Left lung (tissue), 10 donors: ENCODE results near the gene CSF1. TPM values are rescaled to one million over a fixed set of nuclear protein-coding genes. Genes with fewer than 3 reads are reported as not detected.

Experiments used
- ATAC-seq: fragments of 200-7000 bp; cut with Tn5 transposase; one replicate; pipeline ENCODE4 v1.9.1; 2020; ENCODE audit warnings: moderate library complexity
- DNase-seq, 4 donors: peaks; one replicate each; pipeline ENCODE4 v3.0.0-alpha.2; 2013 to 2020
- H3K27ac ChIP-seq, 2 donors: fragments of 200-600 bp; sonication (generic) in 1 of 2; one replicate each; pipeline versions ENCODE4 v1.5.0 to v1.8.0; 2020 to 2021
- H3K27me3 ChIP-seq, 2 donors: fragments of 200-600 bp; sonication (generic) in 1 of 2; one replicate each; pipeline versions ENCODE4 v1.5.0 to v1.8.0; 2020 to 2021
- H3K36me3 ChIP-seq, 2 donors: fragments of 200-600 bp; sonication (generic) in 1 of 2; one replicate each; pipeline versions ENCODE4 v1.5.0 to v1.8.0; 2020 to 2021
- H3K4me1 ChIP-seq, 2 donors: fragments of 200-600 bp; one replicate each; pipeline ENCODE4 v1.8.0; 2021
- H3K4me3 ChIP-seq, 2 donors: fragments of 200-600 bp; sonication (generic) in 1 of 2; one replicate each; pipeline versions ENCODE4 v1.5.0 to v1.8.0; 2020 to 2021; ENCODE audit warnings: mild to moderate bottlenecking in 1 of 2
- H3K9me3 ChIP-seq, 2 donors: fragments of 200-600 bp; sonication (generic) in 1 of 2; one replicate each; pipeline versions ENCODE4 v1.5.0 to v1.8.0; 2020 to 2021
- intact Hi-C, 2 donors: fragments of 100-400 bp; cut with DNase I; formaldehyde crosslinking; loops; one replicate each; pipeline versions ENCODE4 v1.11.2 to v1.14.2; 2022
- polyA plus RNA-seq, 6 donors: library from polyadenylated mRNA; unstranded; fragments of 120-200 nt; gene quantifications; one replicate each; pipeline ENCODE4 v1.2.1, GENCODE V29; 2013; ENCODE audit not compliant: insufficient read length in 6 of 6
- total RNA-seq, 2 donors: library from RNA; stranded (reverse); fragmentation: NEBNext Ultra II Directional; extraction: Animal tissue kit (Norgen Biotek cat#: 25700); gene quantifications; one replicate each; pipeline ENCODE4 v1.2.1, GENCODE V29; 2021
- TF ChIP-seq, protein P1 (sequence below), 2 donors: fragments of 200-600 bp; sonication (generic) in 1 of 2; IDR thresholded peaks; one replicate each; pipeline versions ENCODE4 v1.5.0 to v1.8.0; 2021; ENCODE audit warnings: antibody characterized with exemption in 2 of 2
- donor health status: DM: no; HTN: yes; CAD: no.
- donor health status: DM: no; HTN: no; CAD: no.

Gene CSF1
- total and polyA plus RNA-seq, 8 donors = 6.9 to 68.0 (median 10.0) TPM

DNA sequence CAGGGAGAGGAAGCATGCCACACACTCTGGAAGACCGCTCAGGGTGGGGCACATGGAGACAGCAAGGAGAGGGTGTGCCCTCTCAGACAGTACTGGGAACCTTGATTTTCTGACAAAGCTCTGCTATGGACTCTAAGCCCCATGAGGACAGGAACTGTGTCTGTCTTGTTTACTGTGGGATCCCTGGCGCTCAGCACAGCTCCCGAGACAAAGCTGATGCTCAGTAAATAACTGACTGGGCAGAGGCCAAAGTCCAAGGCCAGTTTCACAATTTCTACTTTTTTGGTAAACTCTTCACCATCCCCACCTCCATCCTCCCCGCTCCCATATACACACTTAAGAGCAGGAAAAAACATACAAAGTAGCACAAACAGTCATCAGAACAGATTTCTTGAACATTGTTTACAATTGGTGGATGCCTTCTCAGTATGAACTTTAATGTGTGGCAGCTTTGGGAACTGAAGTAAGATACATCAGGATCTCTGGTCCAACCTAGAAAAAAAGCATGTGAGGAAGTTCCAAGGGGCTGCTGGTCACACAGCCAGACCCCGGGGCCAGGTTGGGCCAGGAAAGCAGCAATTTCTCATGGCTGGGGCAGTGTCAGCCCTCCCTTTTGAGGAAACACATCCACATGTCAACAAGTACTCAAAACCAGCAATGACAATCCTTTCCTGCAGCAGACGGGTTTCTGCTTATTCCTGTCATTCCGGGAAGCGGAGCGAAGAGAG is 68.3 kb downstream of the CSF1 start:
- intact Hi-C loops = no loop called here
- Histone ChIP-seq H3K27me3 (no peaks in the 10 kb centered on the region), H3K4me1 (peaks cover 9 to 29% of the 10 kb centered on the region in 2 donors), H3K27ac (peak overlapping the region in 1 of 2 donors; percentile 50), H3K9me3 (no peaks in the 10 kb centered on the region), H3K36me3 (no peaks in the 10 kb centered on the region), H3K4me3 (no peak overlapping the region)
- ATAC-seq (no peak), DNase-seq (no peak)
- TF ChIP-seq, protein P1, sequence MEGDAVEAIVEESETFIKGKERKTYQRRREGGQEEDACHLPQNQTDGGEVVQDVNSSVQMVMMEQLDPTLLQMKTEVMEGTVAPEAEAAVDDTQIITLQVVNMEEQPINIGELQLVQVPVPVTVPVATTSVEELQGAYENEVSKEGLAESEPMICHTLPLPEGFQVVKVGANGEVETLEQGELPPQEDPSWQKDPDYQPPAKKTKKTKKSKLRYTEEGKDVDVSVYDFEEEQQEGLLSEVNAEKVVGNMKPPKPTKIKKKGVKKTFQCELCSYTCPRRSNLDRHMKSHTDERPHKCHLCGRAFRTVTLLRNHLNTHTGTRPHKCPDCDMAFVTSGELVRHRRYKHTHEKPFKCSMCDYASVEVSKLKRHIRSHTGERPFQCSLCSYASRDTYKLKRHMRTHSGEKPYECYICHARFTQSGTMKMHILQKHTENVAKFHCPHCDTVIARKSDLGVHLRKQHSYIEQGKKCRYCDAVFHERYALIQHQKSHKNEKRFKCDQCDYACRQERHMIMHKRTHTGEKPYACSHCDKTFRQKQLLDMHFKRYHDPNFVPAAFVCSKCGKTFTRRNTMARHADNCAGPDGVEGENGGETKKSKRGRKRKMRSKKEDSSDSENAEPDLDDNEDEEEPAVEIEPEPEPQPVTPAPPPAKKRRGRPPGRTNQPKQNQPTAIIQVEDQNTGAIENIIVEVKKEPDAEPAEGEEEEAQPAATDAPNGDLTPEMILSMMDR (IDR thresholded peaks at IDR 0.05) = no peak

DNA sequence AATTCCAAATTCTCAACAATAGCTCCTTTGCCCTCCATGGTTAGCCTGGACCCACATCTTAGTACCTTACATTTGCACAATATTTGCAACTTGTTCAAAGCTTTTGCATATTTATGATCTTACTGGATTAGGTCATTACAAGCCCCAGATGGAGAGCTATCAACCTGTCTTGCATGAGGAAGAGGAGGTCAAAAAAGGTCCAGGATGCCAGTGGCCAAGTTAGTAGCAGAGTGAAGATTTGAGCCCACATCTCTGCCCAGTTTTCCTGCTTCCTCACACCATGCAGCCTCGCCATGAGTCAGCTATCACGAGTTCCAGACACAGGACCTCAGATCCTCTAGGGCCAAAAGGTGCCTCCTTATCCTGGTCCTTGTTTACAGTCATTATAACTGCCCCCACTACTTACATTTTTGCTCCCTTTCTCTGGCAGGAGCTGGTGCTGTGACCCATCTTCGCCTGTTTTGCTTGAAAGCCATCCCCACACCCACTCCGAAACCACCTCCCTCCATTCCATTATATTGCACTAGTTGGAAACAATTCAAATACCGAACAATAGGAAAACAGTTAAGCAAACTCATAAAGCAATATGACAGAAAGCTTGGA is 68.9 kb downstream of the CSF1 start:
- TF ChIP-seq, protein P1 (IDR thresholded peaks at IDR 0.05) = no peak
- no peaks in the 10 kb centered on the region for H3K9me3 ChIP-seq
- DNase-seq (no peak), ATAC-seq (no peak)
- no peaks in the 10 kb centered on the region for H3K27me3 ChIP-seq
- H3K4me1 ChIP-seq = peaks cover 13 to 33% of the 10 kb centered on the region in 2 donors
- H3K36me3 ChIP-seq = no peaks in the 10 kb centered on the region
- no peak overlapping the region for H3K4me3 ChIP-seq
- intact Hi-C loops = loop anchor here (5.0 to 10.0 kb wide), 4 partner anchors 187 to 435 kb away; partner anchors contain the start of gene GNAI3 (in 1 of the 2)
- H3K27ac ChIP-seq = peak overlapping the region in 1 of 2 donors; percentile 50

Other genes starting within 250 kb of the CSF1 start
- gene GSTM2, start 242.8 kb upstream of the CSF1 start, total RNA-seq = 10 to 100 TPM; 25.4 to 28.3 TPM
- gene GSTM2, start 242.8 kb upstream of the CSF1 start, polyA plus RNA-seq = 100 to 1,000 TPM; 188 to 281 (median 236) TPM
- 10 to 100 TPM in 1 of 2 donors, not detected in 1; 24.9 TPM for gene GSTM1, start 223.0 kb upstream of the CSF1 start, total RNA-seq
- gene GSTM1, start 223.0 kb upstream of the CSF1 start, polyA plus RNA-seq = 100 to 1,000 TPM in 3 of 6 donors, 10 to 100 TPM in 1, 1 to 10 TPM in 2; 1.7 to 165 (median 99.6) TPM
- gene GSTM5, start 198.6 kb upstream of the CSF1 start, total RNA-seq = 10 to 100 TPM in 1 of 2 donors, 1 to 10 TPM in 1; 8.4 to 11.6 TPM
- gene GSTM5, start 198.6 kb upstream of the CSF1 start, polyA plus RNA-seq = 10 to 100 TPM; 56.3 to 91.2 (median 65.1) TPM
- gene GSTM3, start 169.8 kb upstream of the CSF1 start, total RNA-seq = 10 to 100 TPM; 13.8 to 30.9 TPM
- 100 to 1,000 TPM in 4 of 6 donors, 10 to 100 TPM in 2; 83.6 to 142 (median 114) TPM for gene GSTM3, start 169.8 kb upstream of the CSF1 start, polyA plus RNA-seq
- gene EPS8L3, start 146.9 kb upstream of the CSF1 start, total RNA-seq = not detected
- gene EPS8L3, start 146.9 kb upstream of the CSF1 start, polyA plus RNA-seq = under 1 TPM; 0.21 to 0.99 (median 0.52) TPM
- gene AHCYL1, start 73.9 kb downstream of the CSF1 start, total RNA-seq = 100 to 1,000 TPM in 1 of 2 donors, 10 to 100 TPM in 1; 79.3 to 116 TPM
- 10 to 100 TPM; 73.3 to 92.6 (median 83.9) TPM for gene AHCYL1, start 73.9 kb downstream of the CSF1 start, polyA plus RNA-seq
- 10 to 100 TPM; 32.7 to 33.9 TPM for gene STRIP1, start 123.8 kb downstream of the CSF1 start, total RNA-seq
- 10 to 100 TPM; 50.5 to 59.7 (median 53.1) TPM for gene STRIP1, start 123.8 kb downstream of the CSF1 start, polyA plus RNA-seq
- gene ALX3, start 159.8 kb downstream of the CSF1 start, total RNA-seq = not detected
- not detected for gene ALX3, start 159.8 kb downstream of the CSF1 start, polyA plus RNA-seq
- gene UBL4B, start 201.6 kb downstream of the CSF1 start, total RNA-seq = not detected
- gene UBL4B, start 201.6 kb downstream of the CSF1 start, polyA plus RNA-seq = not detected
- under 1 TPM in 1 of 2 donors, not detected in 1; 0.03 TPM for gene SLC6A17, start 239.6 kb downstream of the CSF1 start, total RNA-seq
- under 1 TPM; 0.03 to 0.13 (median 0.04) TPM for gene SLC6A17, start 239.6 kb downstream of the CSF1 start, polyA plus RNA-seq